Fibroblast of skin of scalp (primary cell): ENCODE measurements around the gene KCNC1.

Experiments used
- DNase-seq: peaks from one replicate; pipeline ENCODE4 v3.0.0-alpha.2; 2013

Gene KCNC1

DNA sequence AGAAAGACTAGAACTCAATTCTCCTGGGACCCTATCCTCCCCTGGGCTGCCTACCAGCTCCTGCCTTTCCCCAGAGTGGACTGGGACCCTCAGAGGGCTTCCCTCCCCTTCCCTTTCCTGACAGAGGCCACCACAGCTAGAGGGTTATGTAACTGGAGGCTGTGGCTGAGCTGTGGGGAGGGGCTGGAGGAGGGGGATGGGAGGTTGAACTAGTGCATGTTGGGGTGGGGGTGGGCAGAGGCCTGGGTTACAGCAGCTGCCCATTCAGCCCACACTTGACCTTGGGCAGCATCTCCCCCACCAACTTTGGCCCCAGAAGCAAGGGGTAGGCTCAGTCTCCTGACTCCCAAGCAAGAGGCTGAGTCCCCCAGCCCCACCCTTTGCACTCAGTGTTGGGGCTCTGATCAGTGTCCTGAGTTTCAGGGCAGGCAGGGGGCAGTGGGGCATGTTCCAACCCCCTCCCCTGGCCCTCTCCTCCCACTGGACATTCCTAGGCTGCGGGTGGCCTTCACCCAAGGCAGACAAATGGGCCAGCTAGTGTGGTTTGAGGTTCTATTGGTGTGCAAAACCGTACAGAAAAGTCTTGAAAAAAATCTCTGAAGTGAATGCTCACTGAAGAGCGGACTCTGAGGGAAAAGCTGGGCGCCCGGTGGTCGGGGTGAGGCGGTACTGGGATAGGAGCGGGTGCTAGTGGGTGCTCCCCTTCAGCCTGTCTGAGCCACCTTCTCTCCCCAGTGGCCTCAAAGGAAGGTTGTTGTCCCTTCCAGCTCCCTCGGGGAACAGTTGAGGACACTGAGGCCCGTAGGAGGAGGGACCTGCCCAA, 3.8 kb downstream of the KCNC1 start:
- no peak for DNase-seq

DNA sequence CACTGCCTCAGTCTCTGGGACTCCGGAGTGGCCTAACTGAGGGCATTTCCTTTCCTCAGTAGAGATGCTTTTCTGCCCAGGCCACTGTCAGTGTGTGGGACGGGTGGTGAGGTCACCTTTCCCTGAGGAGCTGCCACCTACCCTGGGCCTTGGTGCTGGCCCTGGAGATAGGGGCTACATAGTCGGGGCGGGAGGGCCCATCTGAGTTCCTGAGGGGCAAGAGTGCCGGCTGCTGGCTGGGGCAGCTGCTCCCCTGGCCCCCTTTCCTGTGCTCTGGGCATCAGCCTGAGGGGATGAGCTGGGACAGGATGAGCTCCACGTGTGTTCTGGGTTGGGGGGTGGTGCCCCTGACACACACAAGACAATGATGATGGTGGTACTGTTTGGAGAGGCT, 5.4 kb downstream of the KCNC1 start:
- no peak for DNase-seq

DNA sequence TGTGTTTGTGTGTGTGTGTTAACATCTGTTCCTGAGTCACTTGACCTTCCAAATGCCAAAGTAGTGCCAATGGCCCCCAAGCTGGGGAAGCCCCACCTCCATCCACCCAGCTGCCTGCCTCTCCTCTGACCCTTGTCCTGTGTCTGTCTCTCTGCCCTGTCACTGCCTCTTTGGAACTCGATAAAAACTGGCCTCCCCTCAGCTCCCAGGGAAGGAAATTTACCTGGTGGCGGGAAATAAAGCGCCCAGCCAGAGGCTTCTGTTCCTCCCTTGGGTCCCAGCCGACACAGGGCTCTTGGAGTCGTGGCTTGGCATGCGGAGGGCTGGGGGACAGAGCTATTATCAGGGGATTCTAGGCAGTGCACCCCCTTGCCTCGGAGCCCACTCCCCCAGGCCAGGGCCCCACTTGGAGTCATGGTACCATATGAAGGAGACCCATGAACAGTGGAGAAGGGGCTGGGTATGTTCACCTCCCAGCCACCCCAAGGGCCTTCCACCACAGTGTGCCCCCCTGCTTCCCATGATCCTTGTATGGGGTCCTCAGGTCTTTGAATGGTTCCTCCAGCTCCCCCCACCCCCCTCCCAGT, 6.2 kb downstream of the KCNC1 start:
- DNase-seq, result no peak

- no peak for DNase-seq
Measured at GRCh38 chr11:17741487-17741886, 6.9 kb downstream of the KCNC1 start.

DNA sequence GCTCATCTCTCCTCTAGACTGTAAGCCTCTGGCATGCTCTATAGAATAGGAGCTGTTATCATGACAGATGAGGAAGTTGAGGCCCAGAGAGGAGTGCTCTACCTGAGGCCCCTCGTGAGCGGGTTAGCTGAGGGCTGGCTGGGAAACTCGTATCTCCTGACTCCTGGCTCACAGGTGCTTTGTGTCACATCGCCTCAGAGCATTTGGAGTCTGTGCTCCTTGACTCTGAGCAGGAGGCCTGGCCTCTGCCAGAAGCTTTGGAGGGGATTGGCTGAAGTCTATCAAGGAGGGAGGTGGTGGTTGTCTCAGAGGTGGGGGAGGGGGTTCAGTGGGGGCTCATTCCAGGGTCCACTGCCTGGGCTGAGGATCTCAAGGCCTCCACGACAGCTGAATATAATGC, 7.4 kb downstream of the KCNC1 start:
- no peak for DNase-seq

GRCh38 chr11:17743026-17743807, 8.6 kb downstream of the KCNC1 start:
- DNase-seq, result no peak

- peak; percentile 49 for DNase-seq
Measured at GRCh38 chr11:17743808-17744119, 9.2 kb downstream of the KCNC1 start.

- DNase-seq, result peak; percentile 34
Measured at GRCh38 chr11:17744151-17744940, 9.8 kb downstream of the KCNC1 start.

GRCh38 chr11:17745023-17745772, 10.6 kb downstream of the KCNC1 start:
- DNase-seq, result no peak

DNA sequence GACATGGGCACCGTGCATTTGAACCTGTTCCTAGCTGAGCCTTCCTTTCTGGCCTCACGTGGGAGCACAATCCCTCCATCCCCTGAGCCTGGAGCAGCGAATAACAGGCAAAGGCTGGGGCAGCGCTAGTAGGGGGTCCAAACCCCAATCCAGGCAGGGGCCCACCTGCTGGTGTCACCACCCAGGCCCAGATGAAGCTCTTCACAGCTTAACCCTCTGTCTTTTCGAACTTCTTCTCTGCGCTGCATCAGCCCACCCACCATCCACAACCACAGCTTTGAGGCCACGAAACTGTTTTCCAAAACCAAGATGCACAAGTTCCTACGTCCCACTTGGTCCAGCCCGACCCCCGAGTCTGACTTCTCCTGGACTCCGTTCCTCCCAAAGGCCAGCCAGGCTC, 11.5 kb downstream of the KCNC1 start:
- no peak for DNase-seq

DNA sequence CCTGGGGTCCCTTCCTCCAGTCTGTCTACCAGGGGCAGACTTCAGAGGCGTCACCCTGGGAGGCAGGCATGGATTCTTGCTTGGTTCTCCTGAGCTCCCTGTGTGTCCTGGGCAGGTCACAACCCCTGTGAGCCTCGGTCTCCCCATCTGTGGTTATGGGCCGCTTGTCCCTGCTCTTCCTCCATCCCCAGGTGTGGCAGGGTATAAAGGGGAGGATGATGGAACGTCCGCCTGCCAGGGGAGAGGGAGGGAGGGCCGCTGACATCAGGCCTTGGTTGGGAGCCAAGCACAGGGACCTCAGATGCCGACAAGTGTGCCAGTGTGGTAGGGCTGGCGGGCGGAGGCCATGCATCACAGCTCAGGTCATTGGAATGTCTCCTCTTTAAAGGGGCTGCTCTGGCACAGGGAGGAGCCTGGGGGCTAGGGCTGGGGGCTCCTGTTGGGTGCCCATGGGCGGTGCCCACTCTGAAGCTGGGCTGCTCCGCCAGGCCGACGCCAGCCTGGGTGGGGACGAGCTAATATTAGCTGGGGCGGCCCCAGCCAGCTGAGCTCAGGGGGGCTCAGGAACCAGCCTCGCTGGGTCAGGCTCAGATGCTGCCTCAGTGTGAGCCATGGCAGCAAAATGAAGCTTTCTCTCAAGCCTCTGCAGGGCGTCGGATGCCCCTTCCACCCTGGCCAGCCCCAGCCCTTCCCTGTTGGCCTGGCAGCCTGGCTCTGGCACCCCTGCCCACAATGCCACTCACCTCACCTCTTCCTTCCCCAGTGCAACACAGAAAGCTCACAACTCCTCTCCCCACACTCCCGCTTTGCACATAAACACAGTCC, 12.8 kb downstream of the KCNC1 start:
- DNase-seq, result no peak

DNA sequence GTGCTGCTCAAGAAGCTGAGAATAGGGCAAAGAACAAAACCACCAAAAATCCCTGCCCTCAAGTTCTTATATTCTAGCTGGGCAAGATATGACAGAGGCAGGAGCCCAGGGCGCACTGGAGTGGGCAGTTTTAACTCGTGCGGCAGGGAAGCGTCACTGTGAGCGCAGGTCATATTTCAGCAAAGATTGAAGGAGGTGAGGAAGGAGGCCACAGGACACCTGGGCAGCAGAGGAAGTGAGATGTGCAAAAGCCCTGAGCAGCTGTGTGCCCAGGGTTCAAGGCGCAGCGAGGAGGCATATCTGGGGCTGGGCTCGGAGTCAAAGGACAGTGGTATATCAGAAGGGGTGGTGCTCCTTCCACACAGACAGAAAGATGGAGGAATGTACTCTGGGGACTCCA, 13.5 kb downstream of the KCNC1 start:
- no peak for DNase-seq

DNA sequence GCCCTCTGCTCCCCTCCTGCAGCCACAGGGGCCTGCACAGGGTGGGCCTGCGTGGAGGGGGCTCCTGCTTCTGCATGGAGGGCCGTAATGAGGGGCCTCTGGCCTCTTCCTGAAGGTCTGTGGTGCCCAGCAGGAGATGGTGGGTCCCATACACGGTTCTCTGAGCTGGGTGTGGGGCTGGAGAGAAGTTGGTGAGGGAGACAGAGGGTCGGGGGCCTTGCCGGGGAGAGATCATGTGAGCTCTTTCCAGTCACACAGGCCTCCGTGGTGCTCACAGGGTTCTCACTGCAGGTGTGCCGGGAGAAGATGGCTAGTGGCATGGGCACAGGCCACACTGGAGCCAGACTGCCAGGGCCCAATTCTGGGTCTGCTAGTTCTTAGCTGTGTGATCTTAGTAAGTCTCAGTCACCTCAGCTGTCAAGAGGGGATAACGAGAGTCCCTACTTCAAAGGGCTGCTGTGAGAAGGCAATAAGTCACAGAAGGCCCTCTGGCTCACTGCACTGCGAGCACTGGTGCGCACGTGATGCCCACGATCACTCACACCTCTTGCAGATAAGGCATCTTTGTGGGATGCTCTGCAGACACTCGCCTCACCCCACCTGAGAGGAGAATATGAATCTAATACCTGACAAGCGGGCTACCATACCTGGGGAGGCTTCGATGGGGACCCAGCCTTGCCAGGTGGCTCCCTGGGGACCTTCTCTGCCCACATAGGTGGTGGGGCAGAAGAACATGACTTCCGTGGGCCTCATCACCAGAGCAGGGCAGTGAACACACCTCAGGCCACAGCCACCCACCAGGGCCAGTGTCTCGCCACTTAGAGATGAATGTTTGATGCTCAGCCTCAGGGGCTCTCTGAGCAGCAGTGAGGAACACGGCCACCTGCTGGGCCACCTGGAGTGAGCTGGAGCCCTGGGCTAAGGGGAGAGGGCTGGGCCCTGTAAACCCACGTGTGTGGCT, 14.5 kb downstream of the KCNC1 start:
- no peak for DNase-seq

DNA sequence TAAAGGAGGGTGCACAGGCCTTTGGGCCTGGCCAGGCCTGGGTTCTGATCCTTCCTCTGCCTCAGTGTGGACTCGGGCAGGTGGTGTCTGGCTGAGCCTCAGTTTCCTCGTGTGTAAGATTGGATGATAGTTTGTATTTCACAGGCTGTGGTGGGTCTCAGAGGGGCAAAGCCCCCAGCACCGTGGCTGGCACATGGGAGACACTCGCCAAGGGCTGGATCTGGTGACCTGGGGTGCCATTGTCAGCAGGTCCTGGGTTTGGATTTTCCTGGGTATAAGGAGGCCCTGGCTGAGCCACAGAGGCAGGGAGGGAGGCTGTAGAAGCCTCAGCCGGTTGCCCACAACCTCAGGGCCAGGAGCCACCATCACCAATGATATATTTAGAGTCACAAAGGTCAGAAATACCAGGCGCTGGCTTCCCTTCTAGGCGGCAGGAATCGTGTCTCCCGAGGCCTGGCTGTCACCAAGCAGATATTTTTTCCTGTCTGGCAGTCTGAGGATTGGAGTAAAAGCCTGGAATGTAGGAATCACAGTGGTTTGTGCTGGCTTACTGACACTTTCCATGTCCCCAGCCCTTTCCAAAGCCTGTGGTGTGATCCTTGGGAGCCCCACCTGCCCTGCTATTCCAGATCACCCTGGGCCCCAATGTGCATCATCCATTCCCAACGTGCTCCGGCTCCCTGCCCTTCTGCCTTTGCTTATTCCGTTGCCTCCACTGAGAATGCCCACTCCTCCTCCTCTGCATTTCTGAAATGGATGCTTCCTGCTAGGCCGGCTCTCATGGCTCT, 15.6 kb downstream of the KCNC1 start:
- no peak for DNase-seq

DNA sequence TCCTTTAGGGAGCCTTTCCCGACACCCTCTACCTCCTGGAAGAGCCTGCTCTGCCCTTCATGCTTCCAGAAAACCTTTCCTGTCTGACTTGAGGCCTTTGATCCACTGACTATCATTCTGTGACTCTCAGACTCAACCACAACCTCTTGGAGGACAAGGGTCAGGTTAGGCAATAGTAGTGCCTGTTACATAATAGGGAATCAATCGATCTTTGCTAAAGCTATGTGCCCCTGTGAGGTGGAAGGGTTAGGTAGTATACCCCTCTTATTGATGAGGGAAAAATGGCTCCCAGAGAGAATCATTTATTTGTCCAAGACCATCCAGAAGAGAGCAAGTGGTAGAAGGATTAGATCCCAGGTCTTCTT, 16.2 kb downstream of the KCNC1 start:
- DNase-seq, result no peak

DNA sequence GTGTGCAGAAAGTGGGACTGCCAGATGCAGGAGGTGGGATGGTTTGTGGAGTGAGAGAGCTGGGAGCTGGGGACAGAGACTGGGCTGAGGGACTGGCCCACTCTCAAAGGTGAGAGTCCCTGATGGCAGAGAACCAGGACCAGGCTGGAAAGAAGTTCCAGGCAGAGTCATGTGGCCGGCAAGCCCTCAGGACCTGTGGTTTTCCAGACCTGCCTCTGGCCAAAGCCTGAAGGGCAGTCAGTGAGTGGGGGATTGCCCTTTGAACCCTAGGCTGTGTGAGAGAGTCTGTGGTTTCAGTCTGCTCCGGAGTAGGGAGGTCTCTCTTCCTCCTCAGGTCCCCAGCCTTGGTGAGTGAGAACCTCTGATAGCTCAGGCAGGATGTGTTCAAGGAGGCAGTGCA, 17.0 kb downstream of the KCNC1 start:
- no peak for DNase-seq

GRCh38 chr11:17752144-17752543, 17.6 kb downstream of the KCNC1 start:
- no peak for DNase-seq

- DNase-seq, result no peak
Measured at GRCh38 chr11:17753153-17753552, 18.6 kb downstream of the KCNC1 start.

DNA sequence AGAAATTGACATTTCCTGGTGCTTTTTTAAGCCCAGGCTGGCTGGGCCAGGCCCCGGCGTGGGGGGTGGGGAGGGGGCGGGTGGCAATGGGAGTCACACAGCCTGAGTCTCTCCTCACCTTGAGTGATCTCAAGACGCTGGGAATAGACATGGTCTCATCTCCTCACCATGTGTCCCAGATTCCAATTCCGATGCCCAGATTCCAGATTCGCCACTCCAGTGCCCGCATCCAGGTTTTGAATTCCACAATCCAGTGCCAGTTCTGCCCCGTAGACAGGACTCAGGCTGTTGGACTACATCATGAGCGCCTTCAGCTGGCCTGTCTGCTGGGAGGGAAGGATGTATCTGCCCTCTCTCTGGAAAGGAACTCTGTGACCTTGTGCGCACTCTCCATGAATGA, 19.1 kb downstream of the KCNC1 start:
- no peak for DNase-seq
